Stimulated activated CD8-positive, alpha-beta memory T cell treated with anti-CD3 and anti-CD28 coated beads, Interleukin-15, amount 100 ng/mL, for 48 hours (primary cell): ENCODE measurements around the gene PRKN.

Source experiments
- DNase-seq, 2 donors: peaks; one replicate each; pipeline ENCODE4 v3.0.0-alpha.2; 2020; ENCODE audit warnings: low read depth in 2 of 2

The PRKN gene

DNA sequence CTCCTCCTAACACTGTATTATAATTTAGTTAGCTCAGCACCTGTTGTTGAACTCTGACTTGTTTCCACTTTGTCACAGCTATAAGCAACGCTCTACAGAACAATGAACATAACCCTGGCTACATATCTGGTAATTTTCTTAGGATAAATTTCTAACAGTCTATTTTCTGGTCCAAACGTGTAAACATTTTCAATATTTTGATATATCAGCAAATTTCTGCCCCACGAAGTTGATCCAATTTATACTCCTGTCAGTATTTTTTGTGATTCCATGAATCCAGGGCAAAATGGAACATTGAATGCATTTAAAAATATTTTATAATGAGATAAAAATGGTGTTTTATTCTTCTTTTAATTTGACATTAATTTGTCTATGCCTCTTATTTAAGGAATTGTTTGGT, 1005.2 kb downstream of the PRKN start:
- DNase-seq: no peak

DNA sequence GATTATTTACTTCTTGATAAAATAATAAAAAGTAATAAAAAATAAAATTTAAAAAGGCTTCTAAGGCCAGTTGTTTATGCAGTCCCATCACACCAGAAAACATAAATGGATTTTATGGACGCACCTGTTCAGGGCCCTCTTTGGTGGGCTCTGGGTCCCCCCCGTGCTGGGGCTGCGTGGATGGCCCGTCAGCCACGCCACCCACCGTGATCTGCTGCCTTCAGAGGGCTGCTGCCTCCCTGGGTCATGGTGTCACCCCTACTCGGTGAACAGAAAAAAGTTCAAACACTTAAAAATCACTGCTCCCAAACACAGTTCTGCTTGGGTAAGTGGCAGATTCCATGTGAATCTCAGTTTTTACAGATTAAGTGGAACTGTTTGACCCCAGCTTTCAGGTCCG, 1006.1 kb downstream of the PRKN start:
- no peak for DNase-seq

DNA sequence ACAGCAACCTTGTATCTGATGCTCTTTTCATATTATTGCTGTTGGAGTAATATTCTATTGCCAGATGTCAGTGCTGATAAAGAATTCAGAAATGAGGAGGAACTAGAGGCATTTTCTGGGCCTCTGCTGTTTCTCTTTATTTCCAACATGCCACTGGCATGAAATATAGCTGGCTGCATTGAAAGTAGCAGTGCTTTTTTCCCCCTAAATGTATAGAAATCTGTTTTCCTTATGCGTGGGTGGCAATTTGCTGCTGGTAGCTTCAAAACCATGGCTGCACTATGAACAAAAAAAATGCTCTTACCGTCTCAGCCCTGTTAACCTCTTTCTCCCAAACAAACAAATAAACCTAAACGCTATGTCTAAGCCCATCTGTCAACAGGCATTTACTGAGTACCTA, 1011.4 kb downstream of the PRKN start:
- DNase-seq: no peak

DNA sequence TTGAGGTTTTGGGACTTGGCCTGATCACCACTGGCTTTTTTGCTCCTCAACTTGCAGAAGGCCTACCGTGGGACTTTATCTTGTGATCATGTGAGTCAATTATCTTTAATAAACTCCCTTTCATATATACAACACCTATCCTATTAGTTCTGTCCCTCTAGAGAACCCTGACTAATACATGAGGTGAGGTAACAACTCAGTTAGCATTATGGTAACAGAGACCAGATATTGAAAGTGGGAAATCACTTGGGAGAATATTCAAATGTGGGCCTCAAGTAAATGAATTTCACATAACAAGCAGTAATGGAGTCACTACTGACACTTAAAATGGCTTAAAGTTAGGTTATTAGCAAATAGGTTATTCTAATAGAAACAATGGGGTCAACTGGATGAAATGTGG, 1015.6 kb downstream of the PRKN start:
- DNase-seq: no peak

DNA sequence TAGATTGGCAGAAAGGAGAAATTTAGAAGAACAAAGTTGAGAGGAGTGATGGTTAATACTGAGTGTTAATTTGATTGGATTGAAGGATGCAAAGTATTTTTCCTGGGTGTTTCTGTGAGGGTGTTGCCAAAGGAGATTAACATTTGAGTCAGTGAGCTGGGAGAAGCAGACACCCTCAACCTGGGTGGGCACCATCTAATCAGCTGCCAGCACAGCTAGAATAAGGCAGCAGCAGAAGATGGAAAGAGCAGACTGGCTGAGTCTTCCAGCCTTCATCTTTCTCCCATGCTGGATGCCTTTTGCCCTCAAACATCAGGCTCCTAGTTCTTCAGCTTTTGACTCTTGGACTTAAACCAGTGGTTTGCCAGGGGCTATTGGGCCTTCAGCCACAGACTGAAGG, 1016.1 kb downstream of the PRKN start:
- DNase-seq: no peak

DNA sequence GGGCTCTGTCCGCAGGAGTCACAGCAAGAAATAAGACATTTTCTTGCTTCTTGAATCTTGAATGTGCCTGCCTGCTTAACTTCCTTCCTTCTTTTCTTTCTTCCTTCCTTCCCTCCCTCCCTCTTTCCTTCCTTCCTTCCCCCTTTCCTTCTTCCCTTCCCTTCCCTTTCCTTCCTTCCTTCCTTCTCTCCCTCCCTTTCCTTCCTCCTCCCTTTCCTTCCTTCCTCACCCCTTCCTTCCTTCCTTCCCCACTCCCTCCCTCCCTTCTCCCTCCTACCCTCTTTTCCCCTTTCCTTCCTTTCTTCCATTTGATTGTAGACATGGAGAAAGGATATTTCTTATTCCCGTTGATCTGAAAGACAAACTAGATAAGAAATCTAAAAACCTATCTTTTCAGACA, 1016.9 kb downstream of the PRKN start:
- no peak for DNase-seq

DNA sequence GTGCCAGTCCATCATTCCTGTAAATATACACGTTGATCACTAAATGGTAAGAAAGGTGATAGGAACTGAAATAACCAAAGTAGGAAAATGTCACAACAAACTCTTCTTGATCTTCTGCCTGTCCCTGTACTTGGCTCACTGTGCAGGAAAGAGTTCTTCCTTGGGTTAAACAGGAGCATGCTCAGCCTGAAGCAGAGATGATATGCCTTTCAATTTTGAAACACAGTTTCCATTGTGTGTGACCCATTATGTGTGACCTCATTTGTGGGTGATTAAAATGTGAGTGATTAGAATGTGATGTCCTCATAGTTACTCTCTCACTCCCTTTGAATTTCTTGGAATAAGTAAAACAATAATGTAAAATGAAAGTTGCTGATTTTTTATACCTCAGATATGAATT, 1026.5 kb downstream of the PRKN start:
- no peak for DNase-seq

DNA sequence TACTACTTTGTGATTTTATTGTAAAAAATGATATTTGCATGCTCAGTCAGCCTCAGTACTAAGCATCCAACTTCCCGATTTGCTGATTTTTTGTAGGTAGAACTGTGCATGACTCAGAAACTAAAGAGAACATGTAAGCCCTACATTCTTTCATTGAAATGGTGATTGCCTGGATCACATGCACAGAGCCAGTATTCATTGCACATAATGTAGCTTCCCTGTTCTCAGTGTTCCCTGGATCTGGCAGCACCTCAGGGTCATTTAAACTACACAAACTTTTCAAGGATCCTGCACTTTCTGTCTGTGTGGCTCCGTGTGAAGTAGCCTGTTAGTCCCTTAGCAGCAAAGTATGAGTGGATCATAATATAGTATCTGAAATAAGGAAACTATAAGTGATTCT, 1030.8 kb downstream of the PRKN start:
- DNase-seq: no peak

DNA sequence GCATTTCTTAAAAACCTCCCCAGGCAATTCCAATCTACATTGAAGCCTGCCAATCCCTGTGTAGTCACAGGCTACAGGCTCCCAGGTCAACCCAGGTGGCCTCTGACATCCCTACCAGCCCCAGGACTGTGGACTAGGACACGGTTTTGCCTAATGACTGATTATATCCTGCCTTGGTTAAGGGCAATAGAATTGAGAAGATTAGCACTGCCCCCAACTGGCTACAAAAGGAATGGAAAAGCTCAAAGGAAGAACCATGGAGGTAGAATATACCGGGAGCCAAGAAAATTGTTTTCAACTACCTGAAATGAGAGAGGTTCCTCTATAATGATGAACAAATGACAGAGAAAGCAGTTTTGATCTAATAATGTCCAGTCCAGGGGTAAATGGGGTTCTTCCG, 1032.6 kb downstream of the PRKN start:
- DNase-seq: no peak

DNA sequence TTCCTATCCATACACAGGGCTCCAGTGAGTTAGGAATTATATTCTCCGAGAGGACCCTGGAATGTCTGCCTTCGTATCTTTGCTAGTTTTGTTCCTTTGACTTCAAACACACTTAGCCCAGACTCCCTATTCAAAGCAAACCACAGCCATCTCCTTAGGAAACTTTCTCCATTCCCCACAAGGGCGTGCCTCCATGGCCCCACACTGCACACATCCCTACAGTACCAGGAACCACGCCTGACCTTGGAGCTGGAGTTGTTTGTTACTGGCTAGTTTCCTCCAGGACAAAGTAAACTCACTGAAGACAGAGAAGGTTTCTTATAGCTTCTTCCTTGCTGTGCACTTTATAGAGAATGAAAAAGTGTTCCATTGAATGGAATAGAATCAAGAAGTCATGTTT, 1040.9 kb downstream of the PRKN start:
- DNase-seq: no peak

DNA sequence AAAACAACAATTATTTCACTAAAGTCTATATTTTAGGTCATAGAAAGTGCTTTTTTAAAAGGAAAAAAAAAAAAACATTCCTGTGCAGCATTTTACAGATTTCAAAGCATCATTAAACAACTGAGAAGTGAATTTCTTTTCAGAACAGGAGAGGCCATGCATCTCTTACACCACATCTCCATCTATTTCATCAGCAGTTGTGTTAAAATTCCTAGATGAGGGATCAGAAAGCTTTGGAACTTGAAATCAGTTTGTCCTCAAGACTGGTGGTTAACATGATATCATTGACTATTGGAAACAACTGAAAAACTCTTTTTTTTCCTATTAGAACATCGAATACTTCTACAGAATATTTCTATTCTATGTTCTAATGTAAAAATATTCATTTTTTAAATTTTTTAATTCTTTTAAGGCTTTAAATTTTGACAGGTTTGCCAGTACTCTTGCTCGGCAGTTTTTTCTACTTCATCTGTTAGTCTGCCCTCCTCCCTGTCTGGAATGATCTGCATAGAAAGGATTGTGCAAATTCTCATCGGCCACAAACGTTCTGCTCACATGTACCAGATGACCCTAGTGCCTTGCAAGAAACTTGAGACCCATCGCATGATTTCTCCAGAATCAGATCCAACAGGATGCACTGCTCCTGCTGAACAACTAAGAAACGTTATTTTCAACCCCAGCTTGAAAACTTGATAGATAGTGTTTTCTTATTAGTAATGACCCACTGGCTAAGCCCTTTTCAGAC, 1042.7 kb downstream of the PRKN start:
- no peak for DNase-seq

DNA sequence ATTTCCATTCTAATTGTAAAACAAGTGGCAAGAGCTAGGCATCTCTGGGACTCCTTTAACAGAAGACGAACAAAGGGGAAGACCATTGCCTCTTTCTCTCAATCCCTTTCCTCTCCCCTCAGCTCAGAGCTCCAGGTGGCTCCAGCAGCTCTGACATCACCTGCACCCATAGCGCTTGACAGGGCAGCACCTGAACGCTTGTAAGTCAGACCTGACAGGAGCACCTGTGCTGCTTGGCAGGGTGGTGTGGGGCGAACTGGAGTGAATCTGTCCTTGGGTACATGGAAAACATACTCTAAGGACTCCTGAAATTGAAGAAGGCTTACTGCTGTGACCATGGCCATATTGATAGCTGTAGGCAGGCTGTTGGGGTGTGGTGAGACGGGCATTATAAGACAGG, 1044.2 kb downstream of the PRKN start:
- no peak for DNase-seq

DNA sequence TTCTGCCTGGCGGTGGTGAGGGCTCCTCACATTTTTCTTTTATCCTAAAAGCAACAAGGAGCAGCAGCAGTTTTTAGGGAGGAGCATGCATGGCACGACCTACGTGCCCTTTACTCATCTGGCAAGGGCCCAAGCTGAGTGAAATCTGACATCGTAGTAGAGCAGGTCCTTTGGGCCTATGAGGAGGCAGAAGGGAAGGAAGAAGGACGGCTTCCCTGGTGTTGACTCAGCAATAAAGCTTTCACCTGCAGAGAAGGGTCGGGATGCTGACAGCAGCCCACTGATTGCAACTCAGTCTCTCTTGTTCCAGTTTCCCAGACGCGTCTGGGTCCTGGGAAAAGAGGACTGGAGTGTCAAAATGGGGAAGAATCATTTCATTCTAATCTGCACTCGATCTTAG, 1044.6 kb downstream of the PRKN start:
- no peak for DNase-seq

DNA sequence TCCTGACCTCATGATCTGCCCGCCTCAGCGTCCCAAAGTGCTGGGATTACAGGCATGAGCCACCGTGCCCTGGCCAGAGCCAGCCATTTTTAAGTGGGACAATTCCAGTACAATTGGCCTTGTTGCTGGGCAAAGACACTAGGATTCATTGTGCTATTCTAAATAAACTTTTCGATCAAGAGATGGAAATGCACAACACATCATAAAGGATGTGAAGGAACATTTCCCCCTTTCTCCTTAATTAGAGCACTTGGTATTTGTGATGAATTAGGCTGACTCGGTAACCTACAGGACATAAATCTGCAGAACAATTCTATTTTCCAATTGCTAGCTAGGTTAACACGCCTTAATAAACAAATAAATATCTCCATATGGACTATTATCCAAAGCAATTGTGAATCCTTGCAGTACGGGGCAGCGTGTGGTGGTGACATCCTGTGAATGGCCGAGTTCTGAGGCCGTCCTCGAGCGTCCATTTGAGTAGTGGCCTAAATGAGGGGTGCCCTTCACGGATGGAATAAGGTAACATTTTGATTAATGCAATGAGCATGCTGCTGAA, 1047.5 kb downstream of the PRKN start:
- DNase-seq: no peak

DNA sequence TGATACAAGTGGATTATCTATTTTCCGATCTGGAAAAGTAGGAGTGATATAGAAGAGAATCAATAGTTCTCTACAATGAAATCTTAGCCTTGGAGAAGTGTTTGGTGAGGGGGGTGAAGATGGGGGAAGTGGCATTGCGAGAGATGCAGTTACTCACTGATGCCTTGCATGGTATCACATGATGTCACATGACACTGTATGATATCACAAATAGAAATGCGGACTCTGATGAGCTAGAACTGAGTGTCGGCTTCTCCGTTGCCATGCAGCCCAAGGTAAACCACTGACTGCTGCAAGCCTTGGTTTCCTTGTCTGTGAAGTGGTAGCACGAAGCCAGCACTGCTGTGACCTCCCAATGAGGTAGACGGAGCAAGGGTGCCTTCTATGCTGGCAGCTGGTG, 1050.4 kb downstream of the PRKN start:
- DNase-seq: no peak

DNA sequence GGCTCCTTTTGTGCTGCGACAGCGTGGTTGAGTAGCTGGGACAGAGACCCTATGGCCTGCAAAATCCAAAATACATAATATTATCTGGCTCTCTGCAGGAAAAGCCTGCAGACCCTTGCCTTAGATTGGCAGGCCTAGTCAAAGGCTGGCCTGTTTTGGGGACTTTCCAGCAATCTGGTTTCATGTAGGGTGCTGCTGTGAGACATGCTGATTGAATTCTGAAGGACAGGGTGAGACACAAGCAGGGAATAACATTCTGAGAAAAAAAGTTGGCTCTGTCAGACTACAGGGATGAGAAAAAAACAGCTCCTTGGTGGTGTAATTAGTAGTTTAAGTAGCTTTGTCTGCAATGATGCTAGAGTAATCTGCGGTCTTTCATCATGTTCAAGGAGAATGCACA, 1051.0 kb downstream of the PRKN start:
- no peak for DNase-seq

DNA sequence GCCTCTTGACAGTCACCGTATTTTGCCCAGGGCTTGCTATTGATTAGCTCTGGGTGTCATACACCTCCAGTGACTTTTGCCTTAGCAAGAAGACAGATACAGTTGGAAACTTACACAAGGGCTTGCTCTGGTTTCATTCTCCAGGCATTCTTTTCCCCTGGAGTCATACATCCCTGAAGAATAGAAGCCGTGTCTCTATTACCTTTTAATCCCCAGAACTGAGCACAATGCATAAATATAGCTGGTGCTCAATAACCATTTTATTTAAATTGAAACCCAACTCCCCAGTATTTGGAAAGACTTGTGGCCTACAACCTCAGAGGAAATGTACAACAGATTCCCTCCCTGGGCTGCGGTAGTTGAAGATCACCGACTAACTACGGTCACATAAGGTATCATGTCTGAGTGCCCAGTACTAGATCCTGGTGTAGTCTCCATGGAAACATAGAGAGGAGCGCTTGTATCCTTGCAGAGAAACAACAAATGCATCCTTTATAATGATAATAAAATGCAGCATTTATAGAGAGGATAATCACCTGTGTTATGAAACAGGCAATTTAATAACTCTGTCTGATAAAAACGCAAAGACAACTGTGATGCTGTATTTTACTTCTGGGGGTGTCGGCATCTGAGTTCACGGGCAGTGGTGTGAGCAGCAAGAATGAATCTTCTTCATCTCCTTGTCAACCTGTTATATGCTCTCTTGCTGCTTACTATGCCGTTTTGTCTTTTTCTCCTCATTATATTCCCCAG, 1052.5 kb downstream of the PRKN start:
- DNase-seq: no peak

DNA sequence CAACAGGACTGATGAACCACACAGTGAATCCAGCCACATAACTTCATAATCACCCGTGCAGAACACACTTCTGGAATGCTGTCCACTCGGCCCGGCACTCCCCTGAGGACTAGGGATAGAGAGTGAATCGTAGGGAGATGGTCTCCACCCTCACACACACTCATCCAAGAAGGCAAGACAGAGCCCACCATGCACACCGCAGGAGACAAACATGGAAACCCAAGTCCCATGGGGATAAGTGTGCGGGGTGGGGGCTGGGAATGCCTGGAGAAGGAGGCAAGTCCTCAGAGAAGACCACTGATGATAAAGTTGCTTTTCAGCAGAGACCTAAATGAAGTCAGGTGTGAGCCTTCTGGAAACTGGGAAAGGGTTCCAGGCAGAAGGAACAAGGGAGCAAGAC, 1054.5 kb downstream of the PRKN start:
- DNase-seq: no peak

DNA sequence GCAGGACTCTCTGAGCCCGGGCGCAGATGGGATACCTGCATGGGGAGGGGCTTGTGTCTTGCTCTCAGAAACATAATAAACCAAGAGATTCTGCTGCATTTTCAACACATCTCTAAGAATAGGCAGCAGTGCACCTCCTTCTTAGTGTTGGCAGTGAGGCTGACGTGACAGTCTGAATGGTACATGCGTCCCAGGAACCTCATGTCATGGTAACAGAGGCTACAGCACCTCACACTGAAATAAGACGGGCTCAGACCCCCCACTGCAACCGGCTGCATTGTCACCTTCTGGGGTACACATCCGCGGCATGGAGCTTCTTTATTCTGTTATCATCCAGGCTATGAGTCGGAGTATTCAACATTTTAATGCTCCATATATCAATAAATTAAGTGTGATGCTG, 1056.4 kb downstream of the PRKN start:
- no peak for DNase-seq

DNA sequence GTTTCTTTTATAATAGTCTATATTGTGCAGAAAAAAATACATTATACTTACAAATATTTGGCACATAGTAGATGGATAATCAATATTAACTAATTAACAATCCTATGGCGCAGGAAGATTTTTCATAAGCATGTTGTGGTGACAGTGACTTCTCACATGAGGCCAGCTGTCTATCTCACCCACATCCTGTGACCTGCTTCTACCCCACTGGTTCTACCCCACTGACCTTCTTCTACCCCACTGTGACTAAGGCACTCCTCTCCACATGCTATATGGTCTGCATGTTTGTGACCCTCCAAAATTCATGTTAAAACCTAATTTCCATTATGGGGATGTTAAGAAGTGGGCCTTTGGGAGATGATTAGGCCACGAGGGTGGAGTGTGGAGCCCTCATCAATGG, 1058.9 kb downstream of the PRKN start:
- DNase-seq: no peak

DNA sequence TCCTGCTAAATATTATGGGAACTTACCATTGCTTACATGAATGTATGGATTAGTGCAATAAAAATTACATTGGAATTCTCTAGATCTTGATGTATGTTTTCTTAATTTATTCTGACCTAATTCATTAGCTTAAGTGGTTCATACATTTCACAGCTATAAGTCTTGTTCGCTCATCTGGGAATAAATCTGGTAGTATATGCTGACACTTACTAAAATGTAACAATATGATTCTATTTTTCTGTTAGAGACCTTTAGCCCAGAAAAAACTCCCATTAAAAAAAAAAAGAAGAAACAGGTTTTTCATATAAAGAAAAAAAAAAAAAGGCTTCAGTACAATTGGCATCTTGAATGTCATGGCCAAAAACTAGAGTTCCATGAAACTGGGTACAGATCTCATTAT, 1059.6 kb downstream of the PRKN start:
- no peak for DNase-seq

DNA sequence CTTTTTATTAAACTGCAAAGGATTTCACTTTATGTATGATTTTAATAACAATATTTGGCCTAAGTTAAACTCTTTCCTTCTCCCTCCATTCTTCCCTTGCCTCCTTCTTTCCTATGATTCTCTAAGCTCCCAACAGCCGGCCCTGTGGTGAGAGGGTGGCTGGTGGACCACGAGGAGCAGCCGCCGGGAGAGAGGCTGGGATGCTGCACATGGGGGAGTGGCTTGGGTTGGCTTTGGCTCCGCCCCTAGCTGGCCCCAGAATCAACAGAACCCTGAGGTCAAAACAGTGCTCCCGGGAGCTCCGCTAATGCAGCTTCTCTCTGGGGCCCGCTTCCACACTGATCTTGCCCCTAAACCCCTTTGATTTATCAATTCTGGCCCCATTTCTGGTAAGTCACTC, 1063.9 kb downstream of the PRKN start:
- DNase-seq: no peak
